AG04450 (cell line): ENCODE measurements around the gene SH3RF3. TPM values are rescaled to one million over a fixed set of nuclear protein-coding genes. Genes with fewer than 3 reads are reported as not detected.

Source experiments
- CTCF ChIA-PET: fragments of 300-600, 350-600 bp; formaldehyde crosslinking; extraction: SDS; loops from one replicate; lab custom pipeline; 2022; ENCODE audit warnings: antibody characterized with exemption, inconsistent platforms; lab: Charles Lee
- POLR2A ChIA-PET: fragments of 350-600 bp; formaldehyde crosslinking; extraction: SDS; loops from one replicate; lab custom pipeline; 2021; ENCODE audit warnings: antibody characterized with exemption, inconsistent platforms; lab: Yijun Ruan, JAX
- DNase-seq: peaks from one replicate; pipeline ENCODE4 v3.0.0-alpha.2; 2011; ENCODE audit warnings: low read depth, low spot score
- H3K27ac ChIP-seq: one replicate; pipeline ENCODE4 v1.5.1; 2012; ENCODE audit warnings: low read depth, low read length, control low read depth
- H3K27me3 ChIP-seq: one replicate; pipeline ENCODE4 v1.6.0; 2012; ENCODE audit warnings: low read length; ENCODE audit not compliant: control insufficient read depth, insufficient read depth
- H3K4me3 ChIP-seq: 2 replicates; pipeline ENCODE4 v1.5.1; 2011; ENCODE audit warnings: mild to moderate bottlenecking, low read depth, low read length, control low read depth
- H3K9me3 ChIP-seq: 2 replicates; pipeline ENCODE4 v1.5.1; 2012; ENCODE audit warnings: low read length; ENCODE audit not compliant: control insufficient read depth, insufficient read depth
- CTCF ChIP-seq: IDR thresholded peaks from 2 replicates; pipeline ENCODE4 v1.5.1; 2011; ENCODE audit warnings: low read depth, low read length, control low read depth, inconsistent platforms
- polyA plus RNA-seq: library from polyadenylated mRNA; depleted of rRNA; stranded (reverse); fragments of >200 nt; gene quantifications from 2 replicates; pipeline ENCODE4 v1.2.3, GENCODE V29; 2011

Gene SH3RF3
- polyA plus RNA-seq, 1 experiment, result 5.7 TPM

DNA sequence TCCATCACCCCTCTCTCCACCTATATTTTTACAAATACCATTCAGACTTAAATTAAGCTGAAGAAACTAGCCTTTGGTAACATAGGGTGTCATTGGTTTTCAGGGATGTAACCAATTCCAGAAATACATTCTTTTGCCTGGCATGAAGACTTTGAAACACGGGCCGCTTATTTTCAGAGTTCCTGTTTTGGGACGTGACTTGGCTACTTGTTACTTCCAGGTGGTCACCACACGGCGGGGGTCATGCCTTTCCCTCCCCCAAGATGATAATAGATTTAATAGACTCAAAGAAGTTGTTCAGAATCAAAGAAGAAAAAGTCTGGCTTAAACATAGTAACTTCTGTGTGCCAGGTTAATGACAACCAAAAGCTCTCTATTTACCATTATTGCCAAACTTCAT lies 374.2 kb downstream of the SH3RF3 start:
- ChIA-PET CTCF (interaction anchor here (1.0 kb wide), 1 partner anchor 376 kb away, joined by 3 read pairs; no protein-coding TSS in a partner anchor), POLR2A (no interaction called here)
- H3K9me3 ChIP-seq, result peaks cover 3% of the 10 kb centered on the region; the same call in 1 of the 2 replicates
- H3K27ac ChIP-seq, result no peak overlapping the region
- no peak for DNase-seq
- no peak for TF ChIP-seq CTCF
- no peaks in the 10 kb centered on the region for H3K27me3 ChIP-seq
- H3K4me3 ChIP-seq, result no peak overlapping the region

DNA sequence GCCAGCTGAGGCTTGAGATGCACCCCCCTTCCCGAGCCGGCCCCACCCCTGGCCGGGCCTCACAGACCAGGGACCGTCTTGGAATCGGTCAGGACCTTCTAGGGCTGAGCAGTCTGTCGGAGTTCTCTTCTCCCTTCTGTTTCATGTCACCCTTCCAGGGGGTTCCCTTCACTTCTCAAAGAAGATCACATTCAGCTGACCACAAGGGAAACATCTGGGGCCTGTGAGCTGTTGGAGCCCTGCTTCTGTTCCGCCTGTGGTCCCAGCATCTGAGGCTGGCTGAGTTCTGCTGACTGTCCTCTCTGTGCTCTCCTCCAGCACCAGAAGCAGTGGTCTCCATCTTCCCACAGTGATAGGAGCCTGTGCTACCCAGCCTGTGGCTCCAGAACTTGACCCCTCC lies 378.2 kb downstream of the SH3RF3 start:
- Histone ChIP-seq H3K4me3 (no peak overlapping the region), H3K27me3 (no peaks in the 10 kb centered on the region), H3K27ac (no peak overlapping the region), H3K9me3 (peaks cover 14% of the 10 kb centered on the region)
- no peak for TF ChIP-seq CTCF
- POLR2A ChIA-PET, result interaction anchor here (1.0 kb wide), 1 partner anchor 9 kb away, joined by 3 read pairs; no protein-coding TSS in a partner anchor
- CTCF ChIA-PET, result no interaction called here
- no peak for DNase-seq

DNA sequence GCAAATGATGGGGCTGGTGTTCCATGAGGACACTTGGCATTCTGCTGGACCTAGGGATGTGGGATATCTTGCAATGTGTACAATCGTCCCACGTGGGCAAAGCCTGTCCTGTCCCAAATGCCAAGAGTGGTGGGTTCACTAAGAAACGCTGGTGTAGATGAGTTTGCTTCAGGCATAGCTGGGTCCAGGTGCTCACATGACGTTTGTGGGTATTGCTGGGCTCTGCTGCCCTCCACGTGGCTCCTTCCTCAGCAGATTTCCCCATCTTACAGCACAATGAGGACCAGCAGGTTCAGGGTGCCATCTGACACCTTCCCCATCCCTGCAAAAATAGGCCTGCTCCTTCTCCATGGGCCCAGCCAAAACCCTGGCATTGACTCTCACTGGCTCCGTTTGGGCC lies 378.8 kb downstream of the SH3RF3 start:
- Histone ChIP-seq H3K9me3 (peaks cover 14% of the 10 kb centered on the region), H3K27me3 (no peaks in the 10 kb centered on the region), H3K4me3 (no peak overlapping the region), H3K27ac (no peak overlapping the region)
- DNase-seq, result no peak
- TF ChIP-seq CTCF, result no peak
- POLR2A ChIA-PET, result interaction anchor here (1.0 kb wide), 1 partner anchor 10 kb away, joined by 3 read pairs; no protein-coding TSS in a partner anchor
- CTCF ChIA-PET, result interaction anchor here (1.2 kb wide), 1 partner anchor 38 kb away, joined by 3 read pairs; no protein-coding TSS in a partner anchor

GRCh38 chr2:109508556-109508955 lies 379.6 kb downstream of the SH3RF3 start:
- no peak overlapping the region for H3K4me3 ChIP-seq
- TF ChIP-seq CTCF, result no peak
- no peaks in the 10 kb centered on the region for H3K27me3 ChIP-seq
- ChIA-PET CTCF (interaction anchor here (1.2 to 3.2 kb wide), 3 partner anchors 38 to 381 kb away, joined by 3 to 30 read pairs (median 18); partner anchors contain the start of gene SH3RF3), POLR2A (no interaction called here)
- H3K27ac ChIP-seq, result no peak overlapping the region
- DNase-seq, result no peak
- H3K9me3 ChIP-seq, result peaks cover 14% of the 10 kb centered on the region

DNA sequence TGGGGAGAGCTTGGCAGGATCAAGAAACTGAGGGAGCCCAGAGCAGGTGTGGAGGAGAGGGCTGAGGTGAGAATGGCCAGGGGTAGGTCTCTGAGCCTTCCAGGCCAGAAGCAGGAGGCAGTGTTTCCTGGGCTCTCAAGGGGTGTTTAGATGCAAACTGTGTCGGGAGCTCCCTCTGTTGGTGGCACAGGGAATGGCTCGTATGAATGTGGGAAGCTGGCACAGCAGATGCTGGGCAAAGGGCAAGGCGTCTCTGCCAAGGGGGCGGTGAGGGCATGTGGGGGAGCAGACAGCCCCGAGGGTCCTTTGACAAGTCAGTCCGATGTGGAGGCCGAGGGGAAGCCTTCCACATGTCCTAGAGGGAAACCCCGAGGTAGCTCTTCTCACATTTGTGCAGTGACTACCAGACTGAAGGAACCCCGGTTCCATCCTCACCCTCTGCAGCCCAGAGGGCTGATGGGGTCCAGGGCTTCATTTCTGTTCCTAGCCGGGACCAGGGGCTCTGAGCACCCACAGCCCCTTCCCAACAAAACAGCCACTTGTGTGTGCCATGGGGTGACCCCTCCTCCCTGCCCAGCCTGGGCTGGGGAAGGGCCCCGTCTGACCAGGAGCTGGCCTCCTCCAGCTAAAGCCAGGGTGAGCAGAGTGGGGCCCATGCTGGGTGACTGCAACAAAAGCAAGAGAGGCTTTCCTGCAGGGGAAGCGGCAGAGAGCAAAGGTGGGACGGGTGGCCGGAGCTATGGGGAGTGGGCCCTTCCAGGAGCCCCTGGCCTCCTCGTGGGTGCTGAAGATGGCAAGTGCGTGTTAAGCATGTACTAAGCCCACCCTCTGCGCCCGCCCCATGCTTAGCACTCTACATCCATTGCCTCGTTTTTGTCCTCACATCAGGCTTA lies 381.4 kb downstream of the SH3RF3 start:
- no peaks in the 10 kb centered on the region for H3K27me3 ChIP-seq
- peak; percentile 33 for DNase-seq
- CTCF ChIA-PET, result interaction anchor here (0.6 to 3.2 kb wide), 44 partner anchors 9 to 690 kb away, joined by 3 to 38 read pairs (median 4); partner anchors contain the start of gene SH3RF3
- H3K27ac ChIP-seq, result no peak overlapping the region
- TF ChIP-seq CTCF, result peak; percentile 98
- peaks cover 14% of the 10 kb centered on the region for H3K9me3 ChIP-seq
- H3K4me3 ChIP-seq, result no peak overlapping the region
- POLR2A ChIA-PET, result no interaction called here
